HUES6 (cell line): Measurements from ENCODE around the gene ASB15.

Experiments used
- H3K27ac ChIP-seq: 2 replicates; pipeline ENCODE4 v1.7.0; 2013; ENCODE audit warnings: low read depth, mild to moderate bottlenecking, low read length, inconsistent platforms
- H3K27me3 ChIP-seq: 2 replicates; pipeline ENCODE4 v1.6.1; 2013; ENCODE audit warnings: low read length; ENCODE audit not compliant: control insufficient read depth, insufficient read depth
- H3K36me3 ChIP-seq: 2 replicates; pipeline ENCODE4 v1.6.1; 2013; ENCODE audit warnings: low read length; ENCODE audit not compliant: control insufficient read depth, insufficient read depth
- H3K4me1 ChIP-seq: 2 replicates; pipeline ENCODE4 v1.6.1; 2013; ENCODE audit warnings: low read length; ENCODE audit not compliant: control insufficient read depth, insufficient read depth
- H3K4me3 ChIP-seq: 2 replicates; pipeline ENCODE4 v1.5.1; 2013; ENCODE audit warnings: low read depth, low read length
- H3K9ac ChIP-seq: one replicate; pipeline ENCODE4 v1.6.1; 2013; ENCODE audit warnings: mild to moderate bottlenecking, low read length
- H3K9me3 ChIP-seq: 2 replicates; pipeline ENCODE4 v1.6.1; 2013; ENCODE audit warnings: low read depth, low read length; ENCODE audit not compliant: control insufficient read depth, insufficient read depth

Gene ASB15

GRCh38 chr7:123665157-123665556 is 63.5 kb downstream of the ASB15 start:
- H3K9me3 ChIP-seq = no peaks in the 10 kb centered on the region
- H3K9ac ChIP-seq = no peak overlapping the region

GRCh38 chr7:123665896-123666295 is 64.3 kb downstream of the ASB15 start:
- Histone ChIP-seq H3K9me3 (no peaks in the 10 kb centered on the region), H3K27me3 (no peaks in the 10 kb centered on the region), H3K9ac (no peak overlapping the region), H3K4me1 (peaks cover 4% of the 10 kb centered on the region; the same call in 1 of the 2 replicates), H3K27ac (no peak overlapping the region), H3K36me3 (no peaks in the 10 kb centered on the region), H3K4me3 (no peak overlapping the region)

More at GRCh38 chr7:123665157-123665556, 63.5 kb downstream of the ASB15 start:
- no peak overlapping the region for H3K27ac ChIP-seq
- H3K4me1 ChIP-seq = peaks cover 7% of the 10 kb centered on the region; the same call in 1 of the 2 replicates
- no peaks in the 10 kb centered on the region for H3K27me3 ChIP-seq
- no peak overlapping the region for H3K4me3 ChIP-seq
- no peaks in the 10 kb centered on the region for H3K36me3 ChIP-seq

- Histone ChIP-seq H3K36me3 (no peaks in the 10 kb centered on the region), H3K9ac (no peak overlapping the region), H3K27ac (no peak overlapping the region), H3K9me3 (no peaks in the 10 kb centered on the region), H3K27me3 (no peaks in the 10 kb centered on the region), H3K4me1 (peaks cover 4% of the 10 kb centered on the region; the same call in 1 of the 2 replicates), H3K4me3 (no peak overlapping the region)
These were observed 64.9 kb downstream of the ASB15 start for GRCh38 chr7:123666492-123666891.

GRCh38 chr7:123669485-123669884 is 67.9 kb downstream of the ASB15 start:
- Histone ChIP-seq H3K27me3 (no peaks in the 10 kb centered on the region), H3K9me3 (no peaks in the 10 kb centered on the region), H3K36me3 (no peaks in the 10 kb centered on the region), H3K4me1 (no peaks in the 10 kb centered on the region), H3K9ac (no peak overlapping the region), H3K4me3 (no peak overlapping the region), H3K27ac (no peak overlapping the region)

- Histone ChIP-seq H3K9ac (no peak overlapping the region), H3K27ac (no peak overlapping the region), H3K9me3 (no peaks in the 10 kb centered on the region), H3K4me3 (no peak overlapping the region), H3K4me1 (no peaks in the 10 kb centered on the region), H3K36me3 (no peaks in the 10 kb centered on the region), H3K27me3 (no peaks in the 10 kb centered on the region)
These were observed 71.6 kb downstream of the ASB15 start for GRCh38 chr7:123673137-123673732.

GRCh38 chr7:123673752-123674398 is 72.3 kb downstream of the ASB15 start:
- Histone ChIP-seq H3K36me3 (0 out of 2 replicates have a peak, but pooled peaks cover 2% of the 10 kb centered on the region), H3K27me3 (no peaks in the 10 kb centered on the region), H3K9me3 (no peaks in the 10 kb centered on the region), H3K4me3 (no peak overlapping the region), H3K27ac (no peak overlapping the region), H3K9ac (no peak overlapping the region), H3K4me1 (no peaks in the 10 kb centered on the region)

GRCh38 chr7:123674399-123675180 is 73.0 kb downstream of the ASB15 start:
- H3K9ac ChIP-seq = no peak overlapping the region
- H3K27ac ChIP-seq = no peak overlapping the region
- peaks cover 3% of the 10 kb centered on the region; the same call in 1 of the 2 replicates for H3K36me3 ChIP-seq
- H3K27me3 ChIP-seq = no peaks in the 10 kb centered on the region
- H3K9me3 ChIP-seq = no peaks in the 10 kb centered on the region
- H3K4me1 ChIP-seq = no peaks in the 10 kb centered on the region
- no peak overlapping the region for H3K4me3 ChIP-seq

GRCh38 chr7:123675181-123675473 is 73.5 kb downstream of the ASB15 start:
- H3K9me3 ChIP-seq = no peaks in the 10 kb centered on the region
- no peaks in the 10 kb centered on the region for H3K27me3 ChIP-seq
- no peaks in the 10 kb centered on the region for H3K4me1 ChIP-seq
- no peak overlapping the region for H3K27ac ChIP-seq
- H3K9ac ChIP-seq = no peak overlapping the region
- no peak overlapping the region for H3K4me3 ChIP-seq
- H3K36me3 ChIP-seq = peaks cover 8% of the 10 kb centered on the region; the same call in 1 of the 2 replicates

- Histone ChIP-seq H3K4me3 (no peak overlapping the region), H3K36me3 (peaks cover 18% of the 10 kb centered on the region), H3K27ac (no peak overlapping the region), H3K4me1 (no peaks in the 10 kb centered on the region), H3K27me3 (no peaks in the 10 kb centered on the region), H3K9me3 (no peaks in the 10 kb centered on the region), H3K9ac (no peak overlapping the region)
These were observed 75.6 kb downstream of the ASB15 start for GRCh38 chr7:123677061-123677715.

GRCh38 chr7:123679614-123680013 is 78.0 kb downstream of the ASB15 start:
- H3K9me3 ChIP-seq = no peaks in the 10 kb centered on the region
- peaks cover 36% of the 10 kb centered on the region for H3K36me3 ChIP-seq
- H3K4me3 ChIP-seq = no peak overlapping the region
- H3K9ac ChIP-seq = no peak overlapping the region
- no peaks in the 10 kb centered on the region for H3K27me3 ChIP-seq
- no peak overlapping the region for H3K27ac ChIP-seq
- H3K4me1 ChIP-seq = peaks cover 6% of the 10 kb centered on the region; the same call in 1 of the 2 replicates

- H3K4me1 ChIP-seq = peaks cover 6% of the 10 kb centered on the region; the same call in 1 of the 2 replicates
- H3K36me3 ChIP-seq = peaks cover 44% of the 10 kb centered on the region
- H3K27ac ChIP-seq = no peak overlapping the region
These were observed 79.0 kb downstream of the ASB15 start for GRCh38 chr7:123680580-123680979.

More at GRCh38 chr7:123680580-123680979, 79.0 kb downstream of the ASB15 start:
- H3K27me3 ChIP-seq = no peaks in the 10 kb centered on the region
- no peaks in the 10 kb centered on the region for H3K9me3 ChIP-seq
- no peak overlapping the region for H3K9ac ChIP-seq
- no peak overlapping the region for H3K4me3 ChIP-seq
